Osteocyte (in vitro differentiated cells): ENCODE measurements around the gene BCAN. TPM values are rescaled to one million over a fixed set of nuclear protein-coding genes. Genes with fewer than 3 reads are reported as not detected.

Experiments used
- DNase-seq: peaks from one replicate; pipeline ENCODE4 v3.0.0; 2021; ENCODE audit warnings: mixed read lengths; ENCODE audit not compliant: unreplicated experiment; ENCODE audit errors: extremely low spot score
- H3K27ac Mint-ChIP-seq: one replicate; pipeline ENCODE4 v1.8.0; 2021; ENCODE audit warnings: mild to moderate bottlenecking, mixed read lengths; ENCODE audit not compliant: unreplicated experiment
- H3K27me3 Mint-ChIP-seq: one replicate; pipeline ENCODE4 v1.8.0; 2021; ENCODE audit warnings: mixed read lengths; ENCODE audit not compliant: unreplicated experiment
- H3K36me3 Mint-ChIP-seq: one replicate; pipeline ENCODE4 v1.8.0; 2021; ENCODE audit warnings: mixed read lengths; ENCODE audit not compliant: unreplicated experiment
- H3K4me1 Mint-ChIP-seq: one replicate; pipeline ENCODE4 v1.8.0; 2021; ENCODE audit warnings: mixed read lengths; ENCODE audit not compliant: unreplicated experiment
- H3K4me3 Mint-ChIP-seq: one replicate; pipeline ENCODE4 v1.8.0; 2021; ENCODE audit warnings: mild to moderate bottlenecking, moderate library complexity, mixed read lengths; ENCODE audit not compliant: unreplicated experiment
- H3K9me3 Mint-ChIP-seq: one replicate; pipeline ENCODE4 v1.8.0; 2021; ENCODE audit warnings: mixed read lengths; ENCODE audit not compliant: unreplicated experiment
- CTCF ChIP-seq: fragments of 200-600 bp; sonication (generic); IDR thresholded peaks from 2 replicates; pipeline ENCODE4 v1.5.0; 2021; ENCODE audit warnings: antibody characterized with exemption, mild to moderate bottlenecking, moderate library complexity
- total RNA-seq: library from RNA; stranded (reverse); gene quantifications from 2 replicates; pipeline ENCODE4 v1.2.1, GENCODE V29; 2021

The BCAN gene
- total RNA-seq, 1 donor from 2014 or later: 0.43 TPM

GRCh38 chr1:156642265-156643048, 540 bp downstream of the BCAN start:
- Mint-ChIP-seq H3K4me1 (peaks cover 24% of the 10 kb centered on the region), H3K9me3 (no peaks in the 10 kb centered on the region), H3K27me3 (peaks cover 83% of the 10 kb centered on the region), H3K27ac (no peak overlapping the region), H3K36me3 (no peaks in the 10 kb centered on the region), H3K4me3 (peak overlapping the region; percentile 67)
- no peak for DNase-seq
- TF ChIP-seq CTCF: no peak

- Mint-ChIP-seq H3K27me3 (peaks cover 84% of the 10 kb centered on the region), H3K4me3 (no peak overlapping the region), H3K9me3 (no peaks in the 10 kb centered on the region), H3K27ac (no peak overlapping the region), H3K36me3 (no peaks in the 10 kb centered on the region), H3K4me1 (peaks cover 24% of the 10 kb centered on the region)
- no peak for TF ChIP-seq CTCF
- DNase-seq: no peak
Measured at GRCh38 chr1:156643049-156643777, 1.3 kb downstream of the BCAN start.

GRCh38 chr1:156643778-156644092, 1.8 kb downstream of the BCAN start:
- Mint-ChIP-seq H3K4me1 (peaks cover 24% of the 10 kb centered on the region), H3K4me3 (no peak overlapping the region), H3K27ac (no peak overlapping the region), H3K9me3 (no peaks in the 10 kb centered on the region), H3K27me3 (peaks cover 83% of the 10 kb centered on the region), H3K36me3 (no peaks in the 10 kb centered on the region)
- TF ChIP-seq CTCF: no peak
- DNase-seq: no peak

- peaks cover 21% of the 10 kb centered on the region for H3K4me1 Mint-ChIP-seq
- no peak overlapping the region for H3K27ac Mint-ChIP-seq
- no peaks in the 10 kb centered on the region for H3K9me3 Mint-ChIP-seq
- TF ChIP-seq CTCF: no peak
- no peak for DNase-seq
- H3K27me3 Mint-ChIP-seq: peaks cover 83% of the 10 kb centered on the region
- H3K36me3 Mint-ChIP-seq: no peaks in the 10 kb centered on the region
- H3K4me3 Mint-ChIP-seq: no peak overlapping the region
Measured at GRCh38 chr1:156644146-156644545, 2.2 kb downstream of the BCAN start.

- DNase-seq: no peak
- Mint-ChIP-seq H3K27ac (no peak overlapping the region), H3K9me3 (no peaks in the 10 kb centered on the region), H3K4me1 (peaks cover 16% of the 10 kb centered on the region), H3K27me3 (peaks cover 82% of the 10 kb centered on the region), H3K36me3 (no peaks in the 10 kb centered on the region), H3K4me3 (no peak overlapping the region)
- TF ChIP-seq CTCF: no peak
Measured at GRCh38 chr1:156644640-156645039, 2.7 kb downstream of the BCAN start.
